ENCODE results near the gene SRPK3.

The SRPK3 gene

GRCh38 chrX:153770601-153771414 lies 10.0 kb upstream of the SRPK3 start:
- no peak for DNase-seq (ENCODE audit: low read depth in 2 of 2)

GRCh38 chrX:153771415-153772315 lies 9.2 kb upstream of the SRPK3 start:
- no peak for DNase-seq (ENCODE audit: low read depth in 2 of 2)

GRCh38 chrX:153772316-153773217 lies 8.3 kb upstream of the SRPK3 start:
- DNase-seq (ENCODE audit: low read depth in 2 of 2) = no peak

DNA sequence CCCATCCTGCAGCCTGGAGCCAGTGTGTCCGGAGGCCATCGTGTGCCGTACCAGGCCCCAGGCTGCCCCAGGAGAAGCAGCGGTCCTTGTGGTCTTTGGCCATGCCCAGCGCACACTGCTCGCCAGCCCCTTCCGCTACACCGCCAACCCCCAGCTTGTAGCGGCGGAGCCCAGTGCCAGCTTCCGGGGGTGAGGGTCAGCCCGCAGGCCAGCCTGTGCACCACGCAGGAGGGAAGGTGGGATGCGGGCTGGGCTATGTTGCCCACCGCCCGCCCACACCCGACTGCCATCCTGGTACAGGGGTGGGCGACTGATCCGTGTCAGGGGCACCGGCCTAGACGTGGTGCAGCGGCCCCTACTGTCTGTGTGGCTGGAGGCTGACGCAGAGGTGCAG lies 7.6 kb upstream of the SRPK3 start:
- no peak for DNase-seq (ENCODE audit: low read depth in 2 of 2)

- DNase-seq (ENCODE audit: low read depth in 2 of 2) = no peak
Measured at GRCh38 chrX:153773741-153774575, 6.9 kb upstream of the SRPK3 start.

GRCh38 chrX:153774576-153775292 lies 6.1 kb upstream of the SRPK3 start:
- no peak for DNase-seq (ENCODE audit: low read depth in 2 of 2)

DNA sequence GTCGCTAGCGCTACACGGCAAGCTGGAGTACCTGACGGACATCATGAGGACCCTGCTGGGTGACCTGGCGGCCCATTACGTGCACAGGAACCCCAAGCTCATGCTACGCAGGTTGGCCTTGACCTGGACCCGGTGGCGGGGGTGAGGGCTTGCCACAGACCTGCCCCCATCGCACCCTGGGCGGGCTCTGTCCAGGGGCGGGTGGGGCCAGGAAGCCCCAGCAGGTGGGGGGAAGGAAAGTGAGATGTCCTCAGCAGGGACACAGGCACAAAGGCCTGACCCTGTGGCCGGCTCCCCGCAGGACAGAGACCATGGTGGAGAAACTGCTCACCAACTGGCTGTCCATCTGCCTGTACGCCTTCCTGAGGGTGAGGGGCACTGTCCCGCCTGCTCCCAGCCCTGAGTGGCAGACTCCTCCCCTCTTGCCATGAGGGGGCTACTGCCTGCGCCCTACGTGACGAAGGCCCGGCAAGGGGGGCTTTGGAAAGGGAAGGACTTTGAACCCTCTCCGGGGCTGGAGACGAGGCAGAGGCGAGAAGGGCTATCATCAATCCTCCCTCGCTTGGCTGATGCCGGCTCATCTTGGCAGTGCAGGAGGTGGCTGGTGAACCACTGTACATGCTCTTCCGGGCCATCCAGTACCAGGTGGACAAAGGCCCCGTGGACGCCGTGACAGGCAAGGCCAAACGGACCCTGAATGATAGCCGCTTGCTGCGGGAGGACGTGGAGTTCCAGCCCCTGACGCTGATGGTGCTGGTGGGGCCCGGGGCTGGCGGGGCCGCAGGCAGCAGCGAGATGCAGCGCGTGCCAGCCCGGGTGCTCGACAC lies 5.3 kb upstream of the SRPK3 start:
- DNase-seq (ENCODE audit: low read depth in 2 of 2) = no peak

DNA sequence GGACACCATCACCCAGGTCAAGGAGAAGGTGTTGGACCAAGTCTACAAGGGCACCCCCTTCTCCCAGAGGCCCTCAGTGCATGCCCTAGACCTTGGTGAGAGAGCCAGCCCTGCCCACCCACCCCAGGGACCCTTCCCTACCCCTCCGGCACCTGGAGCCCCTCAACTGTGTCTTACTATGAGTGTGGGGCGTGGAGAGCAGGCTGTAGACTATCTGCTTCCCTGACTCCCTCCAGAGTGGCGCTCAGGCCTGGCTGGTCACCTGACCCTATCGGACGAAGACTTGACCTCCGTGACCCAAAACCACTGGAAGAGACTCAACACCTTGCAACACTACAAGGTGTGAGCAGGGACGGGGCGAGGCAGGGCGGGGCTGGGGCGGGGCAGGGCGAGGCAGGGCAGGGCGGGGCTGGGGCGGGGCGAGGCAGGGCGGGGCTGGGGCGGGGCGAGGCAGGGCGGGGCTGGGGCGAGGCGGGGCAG lies 4.7 kb upstream of the SRPK3 start:
- DNase-seq (ENCODE audit: low read depth in 2 of 2) = no peak

DNA sequence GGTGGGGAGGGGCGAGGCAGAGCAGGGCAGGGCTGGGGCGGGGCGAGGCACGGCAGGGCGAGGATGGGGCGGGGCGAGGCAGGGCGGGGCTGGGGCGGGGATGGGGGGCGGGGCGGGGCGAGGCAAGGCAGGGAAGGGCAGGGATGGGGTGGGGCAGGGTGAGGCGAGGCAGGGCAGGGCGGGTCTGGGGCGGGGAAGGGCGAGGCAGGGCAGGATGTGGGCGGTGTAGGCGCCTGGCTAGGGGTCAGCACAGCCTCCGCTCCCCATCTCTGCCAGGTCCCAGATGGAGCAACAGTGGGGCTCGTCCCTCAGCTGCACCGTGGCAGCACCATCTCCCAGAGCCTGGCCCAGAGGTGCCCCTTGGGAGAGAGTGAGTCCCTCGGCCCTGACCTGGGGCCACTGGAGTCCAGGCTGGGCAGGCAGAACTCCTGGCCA lies 4.2 kb upstream of the SRPK3 start:
- no peak for DNase-seq (ENCODE audit: low read depth in 2 of 2)

GRCh38 chrX:153777261-153778090 lies 3.4 kb upstream of the SRPK3 start:
- no peak for DNase-seq (ENCODE audit: low read depth in 2 of 2)

DNA sequence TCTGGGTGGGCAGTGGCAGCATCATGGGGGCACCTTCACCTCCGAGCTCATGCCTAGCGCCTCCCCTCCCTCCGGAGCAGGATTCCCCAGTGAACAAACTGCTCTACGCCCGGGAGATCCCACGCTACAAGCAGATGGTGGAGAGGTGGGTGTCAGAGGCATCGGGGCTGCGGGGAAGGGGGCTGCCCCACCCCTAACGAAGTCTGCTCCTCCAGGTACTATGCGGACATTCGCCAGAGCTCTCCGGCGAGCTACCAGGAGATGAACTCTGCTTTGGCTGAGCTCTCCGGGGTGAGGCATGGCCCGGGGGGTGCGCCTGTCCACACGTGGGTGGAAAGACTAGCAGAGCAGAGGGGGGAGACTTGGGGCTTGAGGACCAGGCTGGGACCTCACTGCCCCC lies 2.7 kb upstream of the SRPK3 start:
- DNase-seq (ENCODE audit: low read depth in 2 of 2) = no peak

- no peak for DNase-seq (ENCODE audit: low read depth in 2 of 2)
Measured at GRCh38 chrX:153778684-153779101, 2.1 kb upstream of the SRPK3 start.

GRCh38 chrX:153779891-153780677 lies 757 bp upstream of the SRPK3 start:
- no peak for DNase-seq (ENCODE audit: low read depth in 2 of 2)

DNA sequence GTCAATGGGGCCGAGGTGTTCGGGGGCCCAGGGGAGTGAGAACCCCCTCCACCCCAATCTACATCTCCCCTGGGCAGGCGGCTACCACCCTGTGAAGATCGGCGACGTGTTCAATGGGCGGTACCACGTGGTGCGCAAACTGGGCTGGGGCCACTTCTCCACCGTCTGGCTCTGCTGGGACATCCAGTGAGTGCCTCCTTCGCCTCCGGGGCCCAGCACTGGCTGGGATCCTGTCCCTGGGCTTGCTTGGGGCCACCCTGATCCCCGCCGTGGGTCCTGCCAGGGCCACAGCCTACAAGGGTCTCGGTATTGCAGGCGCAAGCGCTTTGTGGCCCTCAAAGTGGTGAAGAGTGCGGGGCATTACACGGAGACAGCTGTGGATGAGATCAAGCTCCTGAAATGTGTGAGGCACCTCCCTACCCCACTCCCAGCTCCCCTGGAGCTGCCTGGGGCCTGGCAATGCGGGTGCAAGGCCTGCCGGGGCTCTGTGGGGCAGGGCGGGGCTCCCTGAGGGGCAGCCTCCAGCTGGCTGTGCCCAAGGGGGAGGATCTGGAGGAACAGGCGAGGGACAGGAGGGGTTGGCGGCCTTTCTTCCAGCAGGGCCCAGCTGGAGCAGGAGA lies 697 bp downstream of the SRPK3 start:
- DNase-seq (ENCODE audit: low read depth in 2 of 2) = no peak

DNA sequence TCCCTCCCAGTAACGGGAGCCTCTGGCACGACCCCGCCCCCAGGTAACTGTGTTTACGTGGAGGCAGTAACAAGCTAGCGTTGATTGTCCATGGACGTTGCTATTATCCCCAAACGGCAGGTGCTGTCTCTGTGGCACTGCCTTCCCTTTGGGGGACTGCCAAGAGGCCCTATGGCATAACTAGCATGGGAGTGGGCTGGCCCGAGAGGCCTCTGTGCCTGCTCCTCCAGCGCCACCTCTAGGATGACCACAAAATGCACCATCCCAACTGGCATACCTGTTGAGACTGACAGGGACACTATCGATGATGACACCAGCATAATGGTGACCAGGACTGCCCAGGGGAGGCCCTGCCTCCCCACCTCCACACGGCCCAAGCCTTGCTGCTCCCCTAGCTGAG lies 1.5 kb downstream of the SRPK3 start:
- no peak for DNase-seq (ENCODE audit: low read depth in 2 of 2)

DNA sequence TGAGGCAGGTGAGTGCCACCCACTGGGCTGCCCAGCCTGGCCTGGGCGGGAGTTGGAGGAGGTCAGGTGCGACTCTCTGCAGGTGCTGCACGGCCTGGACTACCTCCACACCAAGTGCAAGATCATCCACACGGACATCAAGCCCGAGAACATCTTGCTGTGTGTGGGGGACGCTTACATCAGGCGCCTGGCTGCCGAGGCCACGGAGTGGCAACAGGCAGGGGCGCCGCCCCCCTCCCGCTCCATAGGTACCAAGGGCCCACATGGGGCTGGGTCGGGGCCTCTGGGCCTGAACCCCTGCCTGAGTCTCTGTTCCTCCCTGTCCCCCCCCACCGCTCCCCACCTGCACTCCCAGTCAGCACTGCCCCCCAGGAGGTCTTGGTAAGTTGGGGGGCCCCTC lies 2.0 kb downstream of the SRPK3 start:
- no peak for DNase-seq (ENCODE audit: low read depth in 2 of 2)

Data from activated CD4-positive, alpha-beta T cell treated with anti-CD3 and anti-CD28 coated beads for 24 hours (primary cell).